H9 (cell line): Measurements from ENCODE around the gene CFAP99. TPM values are rescaled to one million over a fixed set of nuclear protein-coding genes. Genes with fewer than 3 reads are reported as not detected.

ENCODE experiments used
- DNase-seq: peaks from one replicate; pipeline ENCODE4 v3.0.0-alpha.2; 2017
- H2AFZ ChIP-seq: one replicate; pipeline ENCODE4 v1.6.1; 2013; ENCODE audit warnings: mild to moderate bottlenecking, low read length, control low read depth, moderate library complexity
- H2AK5ac ChIP-seq: 2 replicates; pipeline ENCODE4 v1.6.1; 2013; ENCODE audit warnings: low read length, control low read depth, mixed read lengths; ENCODE audit not compliant: insufficient read length
- H2BK120ac ChIP-seq: one replicate; pipeline ENCODE4 v1.6.1; 2013; ENCODE audit warnings: low read depth, mild to moderate bottlenecking, low read length, control low read depth, inconsistent platforms; ENCODE audit not compliant: poor library complexity, severe bottlenecking
- H2BK12ac ChIP-seq: 2 replicates; pipeline ENCODE4 v1.6.1; 2013; ENCODE audit warnings: low read length, control low read depth, mixed read lengths, low read depth; ENCODE audit not compliant: insufficient read length
- H2BK15ac ChIP-seq: 2 replicates; pipeline ENCODE4 v1.6.1; 2013; ENCODE audit warnings: low read depth, low read length, control low read depth
- H2BK20ac ChIP-seq: one replicate; pipeline ENCODE4 v1.6.1; 2013; ENCODE audit warnings: low read depth, mild to moderate bottlenecking, low read length, control low read depth, inconsistent platforms; ENCODE audit not compliant: poor library complexity, severe bottlenecking
- H2BK5ac ChIP-seq: 2 replicates; pipeline ENCODE4 v1.6.1; 2013; ENCODE audit warnings: low read length, control low read depth, mixed read lengths; ENCODE audit not compliant: insufficient read length
- H3K14ac ChIP-seq: 2 replicates; pipeline ENCODE4 v1.6.1; 2013; ENCODE audit warnings: low read length, control low read depth; ENCODE audit not compliant: insufficient read depth
- H3K18ac ChIP-seq: 2 replicates; pipeline ENCODE4 v1.6.1; 2013; ENCODE audit warnings: low read depth, mild to moderate bottlenecking, mixed read lengths, low read length, control low read depth; ENCODE audit not compliant: insufficient read length
- H3K23ac ChIP-seq: 2 replicates; pipeline ENCODE4 v1.6.1; 2013; ENCODE audit warnings: low read length, control low read depth, mixed read lengths, low read depth; ENCODE audit not compliant: insufficient read length
- H3K23me2 ChIP-seq: 2 replicates; pipeline ENCODE4 v1.6.1; 2013; ENCODE audit warnings: low read depth, mild to moderate bottlenecking, mixed read lengths, low read length, control low read depth; ENCODE audit not compliant: insufficient read length, poor library complexity, severe bottlenecking
- H3K27ac ChIP-seq: 2 replicates; pipeline ENCODE4 v1.5.1; 2013; ENCODE audit warnings: low read length, control low read depth, mixed read lengths, low read depth; ENCODE audit not compliant: insufficient read length
- H3K27me3 ChIP-seq: 2 replicates; pipeline ENCODE4 v1.6.1; 2013; ENCODE audit warnings: low read length, control low read depth, inconsistent platforms; ENCODE audit not compliant: insufficient read depth
- H3K4ac ChIP-seq: 2 replicates; pipeline ENCODE4 v1.6.1; 2013; ENCODE audit warnings: low read depth, mild to moderate bottlenecking, control low read depth, inconsistent platforms, low read length, moderate library complexity
- H3K4me1 ChIP-seq: 2 replicates; pipeline ENCODE4 v1.6.1; 2013; ENCODE audit warnings: low read length, control low read depth, inconsistent platforms; ENCODE audit not compliant: insufficient read depth
- H3K4me2 ChIP-seq: 2 replicates; pipeline ENCODE4 v1.6.1; 2013; ENCODE audit warnings: low read length, control low read depth, mixed read lengths; ENCODE audit not compliant: insufficient read length, insufficient read depth
- H3K56ac ChIP-seq: 2 replicates; pipeline ENCODE4 v1.6.1; 2013; ENCODE audit warnings: low read depth, mild to moderate bottlenecking, mixed read lengths, low read length, control low read depth; ENCODE audit not compliant: insufficient read length
- H3K79me1 ChIP-seq: 2 replicates; pipeline ENCODE4 v1.6.1; 2013; ENCODE audit warnings: low read depth, mild to moderate bottlenecking, moderate library complexity, low read length, control low read depth, inconsistent platforms; ENCODE audit not compliant: insufficient read depth, poor library complexity, severe bottlenecking
- H3K79me2 ChIP-seq: 2 replicates; pipeline ENCODE4 v1.6.1; 2013; ENCODE audit warnings: low read length, control low read depth, inconsistent platforms; ENCODE audit not compliant: insufficient read depth
- H3K9ac ChIP-seq: 2 replicates; pipeline ENCODE4 v1.6.1; 2013; ENCODE audit warnings: low read length, control low read depth, mixed read lengths; ENCODE audit not compliant: insufficient read length; ENCODE audit errors: extremely low read depth
- H3K9me3 ChIP-seq: one replicate; pipeline ENCODE4 v1.6.1; 2013; ENCODE audit warnings: low read depth, low read length, inconsistent platforms; ENCODE audit not compliant: control insufficient read depth
- H3T11ph ChIP-seq: one replicate; pipeline ENCODE4 v1.6.1; 2013; ENCODE audit warnings: mild to moderate bottlenecking, low read length, control low read depth, inconsistent platforms
- H4K20me1 ChIP-seq: one replicate; pipeline ENCODE4 v1.6.1; 2013; ENCODE audit not compliant: control insufficient read depth, insufficient read length, insufficient read depth
- H4K5ac ChIP-seq: 2 replicates; pipeline ENCODE4 v1.6.1; 2013; ENCODE audit warnings: low read depth, mild to moderate bottlenecking, mixed read lengths, low read length, control low read depth; ENCODE audit not compliant: insufficient read length
- H4K8ac ChIP-seq: replicated peaks from 2 replicates; pipeline ENCODE4 v1.6.1; 2013; ENCODE audit warnings: low read length, control low read depth, mixed read lengths, low read depth; ENCODE audit not compliant: insufficient read length
- H4K91ac ChIP-seq: 2 replicates; pipeline ENCODE4 v1.6.1; 2013; ENCODE audit warnings: low read depth, mild to moderate bottlenecking, moderate library complexity, mixed read lengths, low read length, control low read depth; ENCODE audit not compliant: insufficient read length
- H3K27ac Mint-ChIP-seq, 3 experiments: 2 replicates in 2 of 3; 3 replicates in 1 of 3; pipeline ENCODE4 v1.8.0; 2020 to 2021; ENCODE audit warnings: mixed read lengths in 3 of 3, mild to moderate bottlenecking in 1 of 3, moderate library complexity in 1 of 3
- H3K27me3 Mint-ChIP-seq: 2 replicates; pipeline ENCODE4 v1.8.0; 2021; ENCODE audit warnings: low read depth, mild to moderate bottlenecking, moderate library complexity, mixed read lengths
- H3K36me3 Mint-ChIP-seq, 3 experiments: 2 replicates in 2 of 3; 3 replicates in 1 of 3; pipeline ENCODE4 v1.8.0; 2020 to 2021; ENCODE audit warnings: low read depth in 3 of 3, mixed read lengths in 3 of 3; ENCODE audit not compliant: insufficient read depth in 1 of 3
- H3K4me1 Mint-ChIP-seq, 2 experiments: 2 replicates each; pipeline ENCODE4 v1.8.0; 2020; ENCODE audit warnings: mixed read lengths in 2 of 2
- H3K4me3 Mint-ChIP-seq, 2 experiments: 2 replicates in 1 of 2; 3 replicates in 1 of 2; pipeline ENCODE4 v1.8.0; 2020 to 2021; ENCODE audit warnings: mild to moderate bottlenecking in 2 of 2, mixed read lengths in 2 of 2, moderate library complexity in 1 of 2
- H3K9me3 Mint-ChIP-seq, 2 experiments: 2 replicates in 1 of 2; 3 replicates in 1 of 2; pipeline ENCODE4 v1.8.0; 2020; ENCODE audit warnings: mild to moderate bottlenecking in 2 of 2, mixed read lengths in 2 of 2, moderate library complexity in 1 of 2
- WGBS: extraction: QIAGEN DNeasy Blood & Tissue Kit; methylation state at CpG from one replicate; pipeline ENCODE4 v1.1.7; 2013; ENCODE audit warnings: missing lambda C conversion rate, low lambda C conversion rate, mixed read lengths; ENCODE audit not compliant: insufficient read length; ENCODE audit errors: extremely low coverage; 5-methylcytosine and 5-hydroxymethylcytosine counted together
- total RNA-seq: library from RNA; stranded (reverse); gene quantifications from 2 replicates; pipeline ENCODE4 v1.2.1, GENCODE V29; 2021
- TF ChIP-seq, protein P1 (sequence below): fragments of 200-600 bp; sonication (generic); conservative IDR thresholded peaks from 3 replicates; pipeline ENCODE4 v1.8.0; 2021; ENCODE audit warnings: antibody characterized with exemption, mild to moderate bottlenecking

The CFAP99 gene
- total RNA-seq, 1 experiment from 2014 or later = 0.35 TPM

DNA sequence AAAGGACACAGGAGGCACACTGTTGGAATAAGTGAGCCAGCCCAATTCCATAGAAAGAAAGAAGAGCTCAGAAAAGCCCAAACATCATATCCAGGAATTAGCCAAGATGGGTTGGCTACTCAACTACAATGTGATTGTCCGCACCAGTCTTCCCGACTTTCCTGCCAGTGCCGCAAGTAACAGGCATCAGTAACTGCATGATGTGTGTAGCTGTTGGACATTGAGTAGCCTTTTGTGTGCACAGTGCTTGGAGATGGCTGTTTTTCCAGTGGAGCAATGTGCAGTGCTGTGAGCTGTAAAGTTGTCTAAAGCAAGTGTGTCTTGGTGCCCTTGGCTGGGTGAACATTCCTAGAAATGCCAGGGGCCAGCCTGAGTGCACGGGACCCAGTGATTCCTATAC, 88.5 kb downstream of the CFAP99 start:
- Histone ChIP-seq H4K20me1 (no peaks in the 10 kb centered on the region), H2BK120ac (no peak overlapping the region), H3K23ac (no peak overlapping the region), H3K23me2 (no peaks in the 10 kb centered on the region), H3K56ac (no peak overlapping the region), H3K4ac (no peak overlapping the region), H2BK15ac (no peak overlapping the region), H2AFZ (no peak overlapping the region), H3T11ph (no peak overlapping the region), H3K4me2 (no peak overlapping the region), H3K27me3 (no peaks in the 10 kb centered on the region), H2BK12ac (no peak overlapping the region), H2BK5ac (no peak overlapping the region), H4K5ac (no peak overlapping the region), H2BK20ac (no peak overlapping the region), H3K79me1 (peaks cover 9% of the 10 kb centered on the region), H3K9me3 (no peaks in the 10 kb centered on the region), H4K8ac (no peak overlapping the region), H2AK5ac (no peak overlapping the region), H3K18ac (no peak overlapping the region), H3K79me2 (no peaks in the 10 kb centered on the region), H3K9ac (no peak overlapping the region), H4K91ac (no peak overlapping the region), H3K27ac (no peak overlapping the region), H3K14ac (no peak overlapping the region), H3K4me1 (no peaks in the 10 kb centered on the region)
- Mint-ChIP-seq H3K9me3 (no peaks in the 10 kb centered on the region; a peak in 1 of 5 replicates), H3K4me1 (no peaks in the 10 kb centered on the region; a peak in 1 of 4 replicates), H3K4me3 (no peak overlapping the region), H3K27ac (no peak overlapping the region; a peak in 1 of 7 replicates), H3K27me3 (no peaks in the 10 kb centered on the region), H3K36me3 (peaks cover 44 to 73% (median 61%) of the 10 kb centered on the region in 3 experiments)
- no peak for DNase-seq
- TF ChIP-seq, protein P1, sequence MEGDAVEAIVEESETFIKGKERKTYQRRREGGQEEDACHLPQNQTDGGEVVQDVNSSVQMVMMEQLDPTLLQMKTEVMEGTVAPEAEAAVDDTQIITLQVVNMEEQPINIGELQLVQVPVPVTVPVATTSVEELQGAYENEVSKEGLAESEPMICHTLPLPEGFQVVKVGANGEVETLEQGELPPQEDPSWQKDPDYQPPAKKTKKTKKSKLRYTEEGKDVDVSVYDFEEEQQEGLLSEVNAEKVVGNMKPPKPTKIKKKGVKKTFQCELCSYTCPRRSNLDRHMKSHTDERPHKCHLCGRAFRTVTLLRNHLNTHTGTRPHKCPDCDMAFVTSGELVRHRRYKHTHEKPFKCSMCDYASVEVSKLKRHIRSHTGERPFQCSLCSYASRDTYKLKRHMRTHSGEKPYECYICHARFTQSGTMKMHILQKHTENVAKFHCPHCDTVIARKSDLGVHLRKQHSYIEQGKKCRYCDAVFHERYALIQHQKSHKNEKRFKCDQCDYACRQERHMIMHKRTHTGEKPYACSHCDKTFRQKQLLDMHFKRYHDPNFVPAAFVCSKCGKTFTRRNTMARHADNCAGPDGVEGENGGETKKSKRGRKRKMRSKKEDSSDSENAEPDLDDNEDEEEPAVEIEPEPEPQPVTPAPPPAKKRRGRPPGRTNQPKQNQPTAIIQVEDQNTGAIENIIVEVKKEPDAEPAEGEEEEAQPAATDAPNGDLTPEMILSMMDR = no peak
- no CpG with 5 or more reads among the region's 4 CpGs for WGBS
